ENCODE data around the gene PBRM1.

GRCh38 chr3:52512105-52512504 is 173.6 kb downstream of the PBRM1 start:
- TF ChIP-seq POLR2A (IDR thresholded peaks at IDR 0.05) (no peak), CTCF (IDR thresholded peaks at IDR 0.05) (no peak)

Measured in heart left ventricle (tissue), 13 donors.